Trophoblast cell (in vitro differentiated cells and primary cell): ENCODE data around the gene ADRB2.

Experiments used
- DNase-seq, 2 donors: peaks; one replicate each; pipeline ENCODE4 v3.0.0-alpha.2; 2016
- H2AFZ ChIP-seq: 2 replicates; pipeline ENCODE4 v1.6.1; 2013; ENCODE audit warnings: low read length, moderate library complexity, mild to moderate bottlenecking; ENCODE audit not compliant: insufficient read depth, poor library complexity
- H2AK5ac ChIP-seq: 2 replicates; pipeline ENCODE4 v1.6.1; 2013; ENCODE audit warnings: mild to moderate bottlenecking, low read length
- H2BK120ac ChIP-seq: 2 replicates; pipeline ENCODE4 v1.6.1; 2013; ENCODE audit warnings: low read length, mild to moderate bottlenecking, moderate library complexity; ENCODE audit not compliant: insufficient read depth, poor library complexity
- H2BK12ac ChIP-seq: 2 replicates; pipeline ENCODE4 v1.6.1; 2013; ENCODE audit warnings: mild to moderate bottlenecking, low read length, moderate library complexity
- H2BK5ac ChIP-seq: 2 replicates; pipeline ENCODE4 v1.6.1; 2013; ENCODE audit warnings: low read length, low read depth, moderate library complexity, mild to moderate bottlenecking; ENCODE audit not compliant: poor library complexity
- H3K14ac ChIP-seq: 2 replicates; pipeline ENCODE4 v1.6.1; 2013; ENCODE audit warnings: mild to moderate bottlenecking, low read length
- H3K18ac ChIP-seq: 2 replicates; pipeline ENCODE4 v1.6.1; 2013; ENCODE audit warnings: mild to moderate bottlenecking, low read length
- H3K23ac ChIP-seq: 2 replicates; pipeline ENCODE4 v1.6.1; 2013; ENCODE audit warnings: low read length
- H3K27ac ChIP-seq: 2 replicates; pipeline ENCODE4 v1.5.1; 2013; ENCODE audit warnings: low read depth, mild to moderate bottlenecking, inconsistent platforms, low read length, moderate library complexity
- H3K27me3 ChIP-seq: 2 replicates; pipeline ENCODE4 v1.6.1; 2013; ENCODE audit warnings: inconsistent platforms, mild to moderate bottlenecking, low read length, moderate library complexity; ENCODE audit not compliant: insufficient read depth
- H3K36me3 ChIP-seq, 2 experiments: 1 replicate in 1 of 2; 2 replicates in 1 of 2; pipeline ENCODE4 v1.6.1; 2013; ENCODE audit warnings: low read length in 2 of 2, mild to moderate bottlenecking in 2 of 2, moderate library complexity in 1 of 2; ENCODE audit not compliant: insufficient read depth in 2 of 2, control insufficient read depth in 1 of 2
- H3K4ac ChIP-seq: 2 replicates; pipeline ENCODE4 v1.6.1; 2013; ENCODE audit warnings: low read depth, mild to moderate bottlenecking, low read length, moderate library complexity
- H3K4me1 ChIP-seq, 2 experiments: 1 replicate in 1 of 2; 2 replicates in 1 of 2; pipeline ENCODE4 v1.6.1; 2013; ENCODE audit warnings: low read length in 2 of 2, mild to moderate bottlenecking in 2 of 2, moderate library complexity in 1 of 2; ENCODE audit not compliant: insufficient read depth in 2 of 2, control insufficient read depth in 1 of 2
- H3K4me2 ChIP-seq: 2 replicates; pipeline ENCODE4 v1.6.1; 2013; ENCODE audit warnings: inconsistent platforms, mild to moderate bottlenecking, low read length, moderate library complexity
- H3K4me3 ChIP-seq: 2 replicates; pipeline ENCODE4 v1.5.1; 2013; ENCODE audit warnings: mild to moderate bottlenecking, low read depth, low read length, inconsistent platforms
- H3K79me1 ChIP-seq: one replicate; pipeline ENCODE4 v1.6.1; 2013; ENCODE audit warnings: low read length
- H3K79me2 ChIP-seq: 2 replicates; pipeline ENCODE4 v1.6.1; 2013; ENCODE audit warnings: low read length, mild to moderate bottlenecking; ENCODE audit not compliant: control insufficient read depth, insufficient read depth, poor library complexity
- H3K9ac ChIP-seq: 2 replicates; pipeline ENCODE4 v1.6.1; 2013; ENCODE audit warnings: mild to moderate bottlenecking, low read length
- H3K9me3 ChIP-seq: 2 replicates; pipeline ENCODE4 v1.6.1; 2013; ENCODE audit warnings: low read depth, mild to moderate bottlenecking, control low read depth, inconsistent platforms, low read length; ENCODE audit not compliant: insufficient read depth
- H4K12ac ChIP-seq: 2 replicates; pipeline ENCODE4 v1.6.1; 2013; ENCODE audit warnings: low read depth, mild to moderate bottlenecking, low read length, moderate library complexity
- H4K8ac ChIP-seq: 2 replicates; pipeline ENCODE4 v1.6.1; 2013; ENCODE audit warnings: low read depth, mild to moderate bottlenecking, low read length, moderate library complexity
- H4K91ac ChIP-seq: one replicate; pipeline ENCODE4 v1.6.1; 2013; ENCODE audit warnings: low read depth, mild to moderate bottlenecking, low read length, moderate library complexity
- WGBS: extraction: QIAGEN DNeasy Blood & Tissue Kit; methylation state at CpG from one replicate; pipeline ENCODE4 v1.1.7; 2013; ENCODE audit warnings: missing lambda C conversion rate; ENCODE audit not compliant: insufficient read length, insufficient coverage; ENCODE audit errors: extremely low coverage; 5-methylcytosine and 5-hydroxymethylcytosine counted together

ADRB2 gene

GRCh38 chr5:148866024-148866423 lies 39.6 kb downstream of the ADRB2 start:
- WGBS = no CpG with 5 or more reads among the region's 2 CpGs
- no peak overlapping the region for H4K91ac ChIP-seq
- H3K4me2 ChIP-seq = no peak overlapping the region
- no peaks in the 10 kb centered on the region for H3K4me1 ChIP-seq
- no peak overlapping the region for H3K9ac ChIP-seq
- no peak overlapping the region for H3K23ac ChIP-seq
- no peak overlapping the region for H2AK5ac ChIP-seq
- no peak overlapping the region for H2BK120ac ChIP-seq
- DNase-seq = no peak
- no peaks in the 10 kb centered on the region for H3K27me3 ChIP-seq
- H2BK5ac ChIP-seq = no peak overlapping the region
- H2AFZ ChIP-seq = no peak overlapping the region
- no peak overlapping the region for H2BK12ac ChIP-seq
- no peak overlapping the region for H3K4ac ChIP-seq
- no peaks in the 10 kb centered on the region for H3K79me1 ChIP-seq
- H3K79me2 ChIP-seq = no peaks in the 10 kb centered on the region
- H3K27ac ChIP-seq = no peak overlapping the region
- H4K12ac ChIP-seq = no peak overlapping the region
- H3K18ac ChIP-seq = no peak overlapping the region
- no peaks in the 10 kb centered on the region for H3K36me3 ChIP-seq
- H3K14ac ChIP-seq = no peak overlapping the region
- H3K9me3 ChIP-seq = no peaks in the 10 kb centered on the region
- H3K4me3 ChIP-seq = no peak overlapping the region
- no peak overlapping the region for H4K8ac ChIP-seq

GRCh38 chr5:148873120-148873519 lies 46.7 kb downstream of the ADRB2 start:
- Histone ChIP-seq H2AK5ac (no peak overlapping the region), H3K14ac (no peak overlapping the region), H3K9me3 (no peaks in the 10 kb centered on the region), H4K8ac (no peak overlapping the region), H3K4me2 (no peak overlapping the region), H2BK12ac (no peak overlapping the region), H4K12ac (no peak overlapping the region), H2BK5ac (no peak overlapping the region), H4K91ac (no peak overlapping the region), H3K36me3 (no peaks in the 10 kb centered on the region), H3K27ac (no peak overlapping the region), H3K4ac (no peak overlapping the region), H3K4me1 (no peaks in the 10 kb centered on the region), H2AFZ (no peak overlapping the region), H3K4me3 (no peak overlapping the region), H3K23ac (no peak overlapping the region), H3K9ac (no peak overlapping the region), H3K18ac (no peak overlapping the region), H3K79me2 (no peaks in the 10 kb centered on the region), H3K79me1 (no peaks in the 10 kb centered on the region), H3K27me3 (no peaks in the 10 kb centered on the region), H2BK120ac (no peak overlapping the region)
- WGBS = no CpG with 5 or more reads among the region's 5 CpGs
- no peak for DNase-seq

- no peak overlapping the region for H4K12ac ChIP-seq
- no CpG with 5 or more reads among the region's 3 CpGs for WGBS
- no peak overlapping the region for H2AK5ac ChIP-seq
- H3K79me1 ChIP-seq = no peaks in the 10 kb centered on the region
- H2AFZ ChIP-seq = no peak overlapping the region
- H3K23ac ChIP-seq = no peak overlapping the region
- H3K4me1 ChIP-seq = no peaks in the 10 kb centered on the region
- no peaks in the 10 kb centered on the region for H3K27me3 ChIP-seq
- H2BK12ac ChIP-seq = no peak overlapping the region
- no peak overlapping the region for H3K4me2 ChIP-seq
- no peak overlapping the region for H2BK120ac ChIP-seq
- no peak overlapping the region for H3K4me3 ChIP-seq
- no peak overlapping the region for H4K8ac ChIP-seq
- H3K9me3 ChIP-seq = no peaks in the 10 kb centered on the region
- no peak overlapping the region for H3K27ac ChIP-seq
- H3K79me2 ChIP-seq = no peaks in the 10 kb centered on the region
- no peak overlapping the region for H3K14ac ChIP-seq
- no peak overlapping the region for H3K18ac ChIP-seq
- DNase-seq = no peak
- H3K36me3 ChIP-seq = no peaks in the 10 kb centered on the region
- no peak overlapping the region for H4K91ac ChIP-seq
- H3K4ac ChIP-seq = no peak overlapping the region
- H2BK5ac ChIP-seq = no peak overlapping the region
- H3K9ac ChIP-seq = no peak overlapping the region
Observed at GRCh38 chr5:148873690-148874485, 47.5 kb downstream of the ADRB2 start.

- Histone ChIP-seq H3K79me1 (no peaks in the 10 kb centered on the region), H3K27ac (no peak overlapping the region), H3K27me3 (no peaks in the 10 kb centered on the region), H2BK5ac (no peak overlapping the region), H3K9me3 (no peaks in the 10 kb centered on the region), H4K8ac (no peak overlapping the region), H3K4ac (no peak overlapping the region), H3K4me3 (no peak overlapping the region), H3K23ac (no peak overlapping the region), H2AFZ (no peak overlapping the region), H2AK5ac (no peak overlapping the region), H3K4me2 (no peak overlapping the region), H4K12ac (no peak overlapping the region), H3K36me3 (no peaks in the 10 kb centered on the region), H3K18ac (no peak overlapping the region), H3K14ac (no peak overlapping the region), H2BK120ac (no peak overlapping the region), H3K79me2 (no peaks in the 10 kb centered on the region), H3K4me1 (no peaks in the 10 kb centered on the region), H3K9ac (no peak overlapping the region), H4K91ac (no peak overlapping the region), H2BK12ac (no peak overlapping the region)
- WGBS = no CpG with 5 or more reads among the region's 4 CpGs
- DNase-seq = no peak
Observed at GRCh38 chr5:148875205-148875875, 48.9 kb downstream of the ADRB2 start.
